Measurements from ENCODE around the gene CRADD. TPM values are rescaled to one million over a fixed set of nuclear protein-coding genes. Genes with fewer than 3 reads are reported as not detected.

CRADD gene
- total and polyA plus RNA-seq, 10 of the 15 experiments (the other 5 are each of a cell fraction or from before 2014, with no cell fraction given) = 7.6 to 15.5 (median 11.7) TPM

DNA sequence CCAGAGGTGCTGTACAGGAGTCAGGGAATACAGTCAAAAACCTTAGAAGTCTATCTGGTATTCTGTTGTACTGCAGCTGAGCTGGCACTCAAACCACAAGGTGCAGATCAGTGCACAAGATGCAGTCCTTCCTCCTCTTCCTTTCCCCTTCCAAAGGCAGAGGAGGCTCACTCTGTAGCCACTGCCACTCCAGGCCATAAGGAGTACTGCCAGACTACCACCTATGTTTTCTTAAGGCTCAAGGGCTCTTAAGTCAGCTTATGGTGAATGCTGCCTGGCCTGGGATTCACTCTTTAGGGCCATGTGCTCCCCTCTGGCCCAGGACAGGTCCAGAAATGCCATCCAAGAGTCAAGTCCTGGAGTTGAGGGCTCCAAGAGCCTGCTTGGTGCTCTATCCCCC lies 200.3 kb downstream of the CRADD start:
- Histone ChIP-seq H2AFZ (ENCODE audit: control insufficient read depth, low read depth, low read length) (no peak overlapping the region), H3K79me2 (ENCODE audit: control insufficient read depth, insufficient read depth, low read length) (no peaks in the 10 kb centered on the region), H3K36me3 (ENCODE audit: control insufficient read depth in 2 of 2, insufficient read depth in 2 of 2, low read length in 1 of 2) (no peaks in the 10 kb centered on the region), H3K27ac (ENCODE audit: control insufficient read depth, insufficient read depth) (no peak overlapping the region), H3K27me3 (replicated peaks in 1 of 2; ENCODE audit: control insufficient read depth in 2 of 2, insufficient read depth in 2 of 2, low read length in 1 of 2) (no peaks in the 10 kb centered on the region), H4K20me1 (ENCODE audit: control insufficient read depth, insufficient read depth) (no peaks in the 10 kb centered on the region), H3K4me1 (ENCODE audit: control insufficient read depth, insufficient read depth, low read length) (no peaks in the 10 kb centered on the region), H3K4me3 (no peak overlapping the region), H3K9me3 (replicated peaks; ENCODE audit: control insufficient read depth, insufficient read depth, low read length) (no peaks in the 10 kb centered on the region; the same call in 1 of the 3 replicates), H3K9ac (ENCODE audit: control insufficient read depth, insufficient read depth, low read length) (no peak overlapping the region), H3K4me2 (ENCODE audit: control insufficient read depth, insufficient read depth) (no peak overlapping the region)
- intact Hi-C loops (cut with micrococcal nuclease; ENCODE audit: unreplicated experiment) (no loop called here), in situ Hi-C loops (cut with MboI) (no loop called here)
- DNase-seq (ENCODE audit: low read depth, low spot score) (no peak), ATAC-seq (no peak), FAIRE-seq (no peak)
- POLR2A ChIA-PET = no interaction called here
- RAD21 ChIA-PET (ENCODE audit: unreplicated experiment) = no interaction called here
- CTCF ChIA-PET = no interaction called here
- no TSS peak for BruUV-seq (replicated peaks)
- SMC1A ChIA-PET (ENCODE audit: uncharacterized antibody, unreplicated experiment) = no interaction called here
- TF ChIP-seq, protein P1, sequence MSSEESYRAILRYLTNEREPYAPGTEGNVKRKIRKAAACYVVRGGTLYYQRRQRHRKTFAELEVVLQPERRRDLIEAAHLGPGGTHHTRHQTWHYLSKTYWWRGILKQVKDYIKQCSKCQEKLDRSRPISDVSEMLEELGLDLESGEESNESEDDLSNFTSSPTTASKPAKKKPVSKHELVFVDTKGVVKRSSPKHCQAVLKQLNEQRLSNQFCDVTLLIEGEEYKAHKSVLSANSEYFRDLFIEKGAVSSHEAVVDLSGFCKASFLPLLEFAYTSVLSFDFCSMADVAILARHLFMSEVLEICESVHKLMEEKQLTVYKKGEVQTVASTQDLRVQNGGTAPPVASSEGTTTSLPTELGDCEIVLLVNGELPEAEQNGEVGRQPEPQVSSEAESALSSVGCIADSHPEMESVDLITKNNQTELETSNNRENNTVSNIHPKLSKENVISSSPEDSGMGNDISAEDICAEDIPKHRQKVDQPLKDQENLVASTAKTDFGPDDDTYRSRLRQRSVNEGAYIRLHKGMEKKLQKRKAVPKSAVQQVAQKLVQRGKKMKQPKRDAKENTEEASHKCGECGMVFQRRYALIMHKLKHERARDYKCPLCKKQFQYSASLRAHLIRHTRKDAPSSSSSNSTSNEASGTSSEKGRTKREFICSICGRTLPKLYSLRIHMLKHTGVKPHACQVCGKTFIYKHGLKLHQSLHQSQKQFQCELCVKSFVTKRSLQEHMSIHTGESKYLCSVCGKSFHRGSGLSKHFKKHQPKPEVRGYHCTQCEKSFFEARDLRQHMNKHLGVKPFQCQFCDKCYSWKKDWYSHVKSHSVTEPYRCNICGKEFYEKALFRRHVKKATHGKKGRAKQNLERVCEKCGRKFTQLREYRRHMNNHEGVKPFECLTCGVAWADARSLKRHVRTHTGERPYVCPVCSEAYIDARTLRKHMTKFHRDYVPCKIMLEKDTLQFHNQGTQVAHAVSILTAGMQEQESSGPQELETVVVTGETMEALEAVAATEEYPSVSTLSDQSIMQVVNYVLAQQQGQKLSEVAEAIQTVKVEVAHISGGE (CRISPR knock-in tag; IDR thresholded peaks at IDR 0.05) = no peak
- TF ChIP-seq EP300 (IDR thresholded peaks at IDR 0.05; ENCODE audit: borderline replicate concordance in 1 of 2, control insufficient read depth in 1 of 2, low read depth in 2 of 2, low read length in 2 of 2) = no peak
- no peak for TF ChIP-seq ASH2L (IDR thresholded peaks at IDR 0.05; ENCODE audit: borderline replicate concordance, low read depth)
- TF ChIP-seq WRNIP1 (IDR thresholded peaks at IDR 0.05; ENCODE audit: borderline replicate concordance, low read depth, low read length) = no peak
- no peak for TF ChIP-seq SIX5 (IDR thresholded peaks at IDR 0.05; ENCODE audit: low read depth, low read length, severe bottlenecking)
- TF ChIP-seq E2F8 (IDR thresholded peaks at IDR 0.05; ENCODE audit: low read depth, partially characterized antibody) = no peak
- no peak for TF ChIP-seq TCF3 (IDR thresholded peaks at IDR 0.05; ENCODE audit: borderline replicate concordance, insufficient read depth, low read depth, low read length)
- no peak for TF ChIP-seq STAT3 (IDR thresholded peaks at IDR 0.05; ENCODE audit: low read depth, low read length)
- no peak for TF ChIP-seq ZBTB4 (CRISPR knock-in tag; IDR thresholded peaks at IDR 0.05)
- no peak for TF ChIP-seq CREM (IDR thresholded peaks at IDR 0.05; ENCODE audit: low read depth)
- no peak for TF ChIP-seq SP1 (IDR thresholded peaks at IDR 0.05; ENCODE audit: low read depth, low read length)
- TF ChIP-seq, protein P2, sequence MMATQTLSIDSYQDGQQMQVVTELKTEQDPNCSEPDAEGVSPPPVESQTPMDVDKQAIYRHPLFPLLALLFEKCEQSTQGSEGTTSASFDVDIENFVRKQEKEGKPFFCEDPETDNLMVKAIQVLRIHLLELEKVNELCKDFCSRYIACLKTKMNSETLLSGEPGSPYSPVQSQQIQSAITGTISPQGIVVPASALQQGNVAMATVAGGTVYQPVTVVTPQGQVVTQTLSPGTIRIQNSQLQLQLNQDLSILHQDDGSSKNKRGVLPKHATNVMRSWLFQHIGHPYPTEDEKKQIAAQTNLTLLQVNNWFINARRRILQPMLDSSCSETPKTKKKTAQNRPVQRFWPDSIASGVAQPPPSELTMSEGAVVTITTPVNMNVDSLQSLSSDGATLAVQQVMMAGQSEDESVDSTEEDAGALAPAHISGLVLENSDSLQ (IDR thresholded peaks at IDR 0.05) = no peak
- no peak for TF ChIP-seq BRCA1 (IDR thresholded peaks at IDR 0.05; ENCODE audit: low read depth, low read length)
- TF ChIP-seq MYB (IDR thresholded peaks at IDR 0.05; ENCODE audit: borderline replicate concordance, low read depth, low read length) = no peak
- no peak for TF ChIP-seq RFX5 (IDR thresholded peaks at IDR 0.05; ENCODE audit: low read depth, low read length)

Measured in GM12878 (cell line).